ENCODE data around the gene PHACTR3.

The PHACTR3 gene

DNA sequence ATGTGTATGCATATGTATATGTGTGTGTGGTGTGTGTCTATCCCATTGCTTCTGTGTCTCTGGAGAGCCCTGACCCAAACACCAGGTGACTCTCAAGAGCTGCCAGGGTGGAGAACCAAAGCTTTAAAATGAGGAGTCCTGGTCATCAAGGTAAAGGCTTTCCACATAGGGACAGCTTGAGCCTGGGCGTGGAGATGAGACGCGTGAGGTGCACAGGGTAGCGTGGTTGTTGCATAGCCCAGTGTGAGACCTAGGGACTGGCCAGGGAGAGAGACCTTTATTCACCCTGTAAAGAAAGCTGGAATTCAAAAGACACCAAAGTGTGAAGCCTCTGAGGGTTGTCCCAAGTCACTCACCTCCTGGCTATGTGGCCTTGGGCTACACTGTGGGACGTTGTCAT is 180.0 kb downstream of the PHACTR3 start:
- no peak for DNase-seq

DNA sequence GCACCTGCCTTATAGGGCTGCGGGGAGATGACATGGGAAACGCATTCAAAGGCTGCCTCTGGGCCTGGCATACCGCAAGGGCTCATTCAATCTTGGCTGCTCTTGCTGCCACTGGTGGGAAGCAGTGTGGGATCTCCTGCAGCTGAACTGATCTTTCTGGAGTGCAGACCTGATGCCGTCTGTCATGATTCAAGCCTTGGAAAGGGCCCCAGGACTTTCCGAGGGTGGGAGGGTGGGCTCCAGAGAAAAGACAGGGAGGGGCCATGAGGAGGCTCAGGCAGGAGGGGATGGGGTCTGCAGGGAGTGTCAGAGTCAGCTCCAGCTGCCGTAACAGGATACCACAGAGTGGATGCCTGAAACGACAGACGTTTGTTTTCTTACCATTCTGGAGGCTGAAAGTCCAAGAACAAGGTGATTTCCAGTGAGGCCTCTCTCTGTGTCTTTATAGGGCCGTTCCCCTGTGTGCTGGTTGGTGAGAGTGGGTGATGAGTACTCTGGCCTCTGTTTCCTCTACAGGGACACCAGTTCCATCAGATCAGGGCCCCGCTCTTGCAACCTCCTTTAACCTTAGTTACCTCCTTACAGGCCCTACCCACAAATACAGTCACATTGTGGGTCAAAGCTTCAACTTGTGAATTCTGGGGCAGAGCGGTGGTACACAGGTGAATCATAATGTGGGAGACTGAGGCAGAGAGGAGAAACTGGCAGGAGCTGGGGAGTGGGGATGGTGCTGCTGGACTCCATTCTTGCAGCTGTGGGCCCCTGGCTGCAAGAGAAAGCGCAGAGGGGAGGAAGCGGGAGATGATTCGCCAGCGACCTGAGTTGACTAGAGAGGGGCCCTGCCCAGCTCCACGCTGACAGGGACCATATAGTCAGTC is 180.7 kb downstream of the PHACTR3 start:
- DNase-seq = no peak

DNA sequence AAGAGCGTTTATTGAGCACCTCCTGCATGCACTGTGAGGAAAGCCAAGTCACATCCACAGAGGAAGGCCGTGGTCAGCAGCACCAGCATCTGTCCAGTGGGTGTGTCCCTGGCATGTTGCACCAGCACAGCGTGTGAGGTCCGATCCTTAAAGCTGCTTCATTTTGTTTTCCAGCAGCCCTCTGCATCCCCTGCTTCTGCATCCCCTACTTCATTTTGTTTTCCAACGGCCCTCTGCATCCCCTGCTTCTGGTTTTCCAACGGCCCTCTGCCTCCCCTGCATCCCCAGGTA is 181.3 kb downstream of the PHACTR3 start:
- DNase-seq = no peak

DNA sequence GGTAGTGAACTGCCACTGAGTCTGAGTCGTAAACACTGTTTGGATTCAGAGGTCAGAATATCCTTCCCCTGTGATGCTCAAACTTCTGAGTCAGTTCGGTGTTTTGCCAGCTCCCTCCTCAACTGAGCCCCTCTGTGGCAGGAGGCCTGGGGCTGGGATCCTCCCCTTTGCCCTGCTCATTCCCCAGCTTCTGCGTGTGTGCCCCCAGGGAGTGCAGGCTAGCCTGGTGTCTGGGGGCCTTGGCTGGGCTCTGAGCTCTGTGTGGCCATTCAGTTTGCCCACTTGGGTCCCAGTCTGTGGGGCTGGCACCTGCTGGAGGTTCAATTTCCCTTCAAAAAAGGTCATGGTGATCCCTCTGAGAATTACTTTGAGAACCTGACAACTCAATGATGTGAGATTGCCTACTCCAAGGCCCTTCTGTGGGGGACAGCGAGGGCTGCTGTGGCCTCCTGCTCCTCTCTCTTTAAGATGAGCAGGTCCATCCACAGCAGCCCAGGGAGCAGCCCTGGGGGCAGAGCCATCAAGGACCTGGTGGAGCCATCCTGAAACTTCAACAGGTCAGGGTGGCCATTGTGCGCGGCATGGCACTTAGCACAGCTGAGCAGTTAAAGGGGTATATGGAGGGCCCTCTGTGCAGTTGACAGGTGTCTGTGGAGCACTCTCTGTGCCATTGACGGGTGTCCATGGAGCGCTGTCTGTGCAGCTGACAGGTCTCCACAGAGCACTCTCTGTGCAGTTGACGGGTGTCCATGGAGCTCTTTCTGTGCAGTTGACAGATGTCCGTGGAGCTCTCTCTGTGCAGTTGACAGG is 181.9 kb downstream of the PHACTR3 start:
- no peak for DNase-seq

DNA sequence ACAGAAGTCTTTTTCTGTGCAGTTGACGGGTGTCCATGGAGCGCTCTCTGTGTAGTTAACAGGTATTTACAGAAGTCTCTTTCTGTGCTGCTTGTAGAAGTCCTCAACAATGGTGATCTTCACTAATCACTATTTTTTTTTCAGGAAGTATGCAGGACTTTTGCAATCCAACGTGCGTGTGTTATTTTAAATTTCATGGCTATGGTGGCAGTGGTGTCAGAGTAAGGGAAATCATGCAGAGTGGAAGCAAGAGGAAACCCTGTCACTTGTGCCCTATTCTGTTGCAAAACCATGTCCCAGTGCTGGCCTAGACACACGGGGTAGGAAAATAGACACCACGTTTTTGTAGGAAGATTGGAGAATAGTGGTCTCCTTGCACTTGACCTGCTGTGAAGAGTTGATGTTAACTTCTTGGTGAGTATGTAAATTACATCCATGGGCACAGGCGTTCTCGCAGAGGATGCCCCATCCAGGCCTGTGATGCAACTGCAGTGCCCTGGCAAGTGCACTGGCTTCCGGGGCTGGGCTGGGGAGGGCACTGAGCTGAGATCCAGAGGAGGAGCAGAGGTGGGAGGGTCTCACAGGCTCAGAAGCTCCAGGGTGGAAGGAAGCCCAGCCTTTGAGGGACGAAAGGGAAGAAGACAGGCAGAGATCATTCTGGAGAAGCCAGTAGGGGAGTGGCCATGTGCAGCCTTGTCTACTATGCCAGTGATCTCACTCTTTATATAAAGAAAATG is 182.6 kb downstream of the PHACTR3 start:
- no peak for DNase-seq

DNA sequence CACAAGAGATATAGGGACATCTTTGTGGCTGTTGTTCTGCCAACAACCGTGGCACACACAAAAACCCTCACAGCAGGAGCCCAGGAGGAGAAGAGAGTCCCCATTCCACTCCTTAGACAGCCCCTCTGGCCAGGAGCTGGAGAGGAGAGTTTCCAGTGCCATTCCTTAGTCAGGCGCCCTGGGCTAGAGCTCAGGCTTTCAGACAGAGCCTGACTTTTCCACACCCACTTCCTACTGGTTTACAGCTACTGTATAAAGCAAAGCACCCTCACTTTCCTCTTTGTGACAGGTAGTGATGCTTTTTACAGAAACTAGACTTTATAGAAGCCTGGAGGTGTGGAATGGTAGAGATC is 183.2 kb downstream of the PHACTR3 start:
- DNase-seq = no peak

DNA sequence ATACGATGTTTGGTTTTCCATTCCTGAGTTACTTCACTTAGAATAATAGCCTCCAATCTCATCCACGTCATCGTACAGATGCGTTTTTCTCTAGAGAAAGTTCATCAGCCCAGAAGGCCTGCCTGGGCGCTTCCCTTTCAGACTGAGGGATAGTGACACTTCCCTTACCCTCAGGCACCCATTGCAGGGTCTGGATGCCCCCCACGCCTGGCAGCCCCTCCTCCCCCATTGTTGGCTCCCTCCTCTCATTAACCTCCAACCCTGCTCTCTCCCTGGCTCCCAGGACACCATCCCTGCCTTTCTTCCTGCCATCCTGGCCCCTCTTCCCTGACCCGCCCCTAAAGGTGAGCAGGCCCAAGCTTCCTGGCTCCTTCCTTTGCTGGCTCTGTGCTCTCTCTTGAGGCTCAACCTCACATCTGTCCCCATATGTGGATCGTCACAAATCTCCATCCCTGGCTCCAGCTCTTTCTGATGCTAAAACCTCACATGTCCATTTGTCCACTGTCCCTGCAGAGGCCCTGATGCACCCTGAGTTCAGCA is 183.9 kb downstream of the PHACTR3 start:
- no peak for DNase-seq

DNA sequence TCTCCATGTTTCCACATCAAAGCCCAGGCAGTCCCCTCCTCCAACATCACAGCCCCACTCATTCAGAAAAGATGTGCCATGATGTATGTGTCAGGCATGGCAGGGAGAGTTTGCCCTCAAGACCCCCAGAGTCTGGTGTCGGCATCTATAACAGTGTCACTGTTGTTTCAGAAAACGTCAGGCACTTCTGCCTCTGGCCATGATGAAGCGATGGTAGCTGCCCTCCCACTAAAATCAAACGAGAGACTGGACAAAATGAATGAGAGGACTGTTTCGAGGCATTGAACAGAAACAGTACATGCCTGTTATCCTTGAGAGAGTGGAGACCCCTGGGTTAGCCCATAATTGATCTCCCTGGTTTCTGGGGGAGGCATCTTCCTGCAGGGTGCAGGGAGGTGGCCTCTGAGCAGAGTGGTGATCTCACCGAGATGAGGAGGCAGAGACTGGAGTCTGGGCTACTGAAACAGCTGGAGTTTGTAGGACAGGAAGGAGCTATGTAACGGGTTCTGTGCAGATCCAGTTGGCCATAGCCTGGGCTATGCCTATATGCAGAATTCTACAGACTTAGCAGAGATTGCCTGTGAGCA is 184.6 kb downstream of the PHACTR3 start:
- DNase-seq = no peak

DNA sequence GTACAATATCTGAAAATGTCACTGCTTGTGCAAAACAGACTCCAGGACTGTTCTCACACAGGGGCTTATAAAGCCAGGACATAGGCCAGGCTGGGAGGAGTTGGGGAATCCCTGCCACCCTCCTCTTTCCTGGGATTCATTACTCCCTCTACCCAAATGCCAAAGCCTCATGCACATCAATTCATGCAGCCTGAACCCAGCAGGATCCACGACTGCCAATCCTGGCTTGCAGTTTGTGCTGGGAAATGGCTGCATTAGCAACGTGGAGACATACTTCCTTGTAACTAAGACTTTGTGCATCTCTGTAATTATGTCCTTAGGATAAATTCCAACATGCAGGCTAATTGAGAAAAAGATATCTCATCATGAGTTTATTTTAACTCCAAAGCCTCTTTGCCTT is 185.3 kb downstream of the PHACTR3 start:
- DNase-seq = no peak

DNA sequence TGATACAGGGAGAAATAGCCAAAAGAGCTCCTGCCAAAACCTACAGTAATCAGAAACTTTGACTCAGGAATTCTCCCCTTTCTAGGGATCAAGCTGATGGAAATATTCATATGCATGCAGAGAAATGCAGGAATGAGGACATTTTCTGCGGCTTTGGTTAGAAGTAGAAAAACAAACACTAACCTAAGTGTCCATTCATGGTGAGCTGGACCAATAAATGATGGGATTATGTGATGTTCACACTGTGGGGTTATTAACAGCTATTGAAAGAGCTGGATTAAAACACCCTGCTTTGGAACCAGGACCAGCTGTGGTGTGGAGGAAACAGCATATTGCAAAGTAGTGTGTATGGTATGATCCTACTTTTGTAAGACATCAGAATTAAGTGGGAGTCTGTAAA is 186.0 kb downstream of the PHACTR3 start:
- DNase-seq = no peak

DNA sequence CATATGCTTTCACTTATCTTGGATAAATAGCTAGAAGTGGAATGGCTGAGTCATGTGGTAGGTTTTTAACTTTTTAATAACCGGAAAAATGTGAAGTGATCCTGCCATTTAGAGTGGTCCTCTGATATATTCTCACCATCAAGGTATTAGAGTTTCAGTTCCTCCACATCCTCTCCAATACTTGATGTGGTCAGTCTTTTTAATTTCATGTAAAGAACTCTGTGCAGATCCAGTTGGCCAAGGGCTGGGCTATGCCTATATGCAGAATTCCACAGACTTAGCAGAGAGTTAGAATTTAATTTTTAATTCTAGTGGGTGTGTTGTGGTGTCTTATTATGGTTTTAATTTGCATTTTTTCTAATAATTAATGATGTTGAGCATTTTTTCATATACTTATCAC is 188.0 kb downstream of the PHACTR3 start:
- no peak for DNase-seq

DNA sequence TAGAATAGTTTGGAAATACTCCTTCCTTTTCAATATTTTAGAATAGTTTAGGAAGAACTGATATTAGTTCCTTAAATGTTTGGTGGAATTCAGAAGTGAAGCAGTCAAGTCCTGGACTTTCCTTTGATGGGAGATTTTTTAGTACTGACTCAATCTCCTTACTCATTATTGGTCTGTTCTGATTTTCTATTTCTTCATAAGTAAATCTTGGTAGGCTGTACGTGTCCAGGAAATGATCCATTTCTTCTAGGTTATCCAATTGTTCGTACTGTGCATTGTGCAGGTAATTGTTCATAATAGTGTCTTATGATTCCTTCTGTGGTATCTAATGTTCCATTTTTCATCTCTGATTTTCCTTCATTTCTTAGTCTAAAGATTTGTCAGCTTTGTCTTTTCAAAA is 190.2 kb downstream of the PHACTR3 start:
- no peak for DNase-seq

DNA sequence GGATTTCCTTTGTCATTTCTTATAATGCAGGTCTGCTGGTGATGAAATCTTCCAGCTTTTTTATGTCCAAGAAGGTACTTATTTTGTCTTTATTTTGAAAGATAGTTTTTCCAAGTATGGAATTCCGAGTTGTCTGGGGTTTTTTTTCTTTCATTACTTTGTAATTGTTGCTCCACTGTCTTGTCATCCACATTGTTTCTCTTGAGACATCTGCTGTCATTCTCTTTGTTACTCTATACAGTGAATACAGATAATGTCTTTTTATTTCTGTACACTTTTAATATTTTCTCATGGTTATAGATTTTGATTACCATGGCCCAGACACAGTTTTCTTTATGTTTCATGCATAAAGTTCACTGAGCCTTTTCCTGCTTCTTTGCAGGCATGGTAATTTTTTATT is 196.0 kb downstream of the PHACTR3 start:
- DNase-seq = no peak

DNA sequence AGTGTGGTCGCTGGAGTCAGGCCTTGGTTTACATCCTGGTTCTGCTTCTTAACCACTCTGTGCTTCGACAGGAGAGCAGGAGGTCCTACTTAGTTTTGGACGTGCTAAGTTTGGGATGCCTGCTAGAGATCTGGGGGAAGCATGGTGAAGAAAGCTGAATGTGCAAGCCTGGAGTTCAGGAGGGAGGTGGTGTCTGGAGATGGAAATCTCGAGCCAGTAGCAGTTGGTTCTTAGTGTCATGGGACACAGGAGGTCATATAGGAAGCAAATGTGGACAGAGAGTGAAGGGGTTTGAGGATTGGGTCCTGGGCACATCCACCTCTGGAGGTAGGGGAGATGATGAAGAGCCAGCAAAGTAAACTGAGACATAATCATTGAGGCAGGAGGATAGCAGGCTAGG is 197.7 kb downstream of the PHACTR3 start:
- DNase-seq = no peak

DNA sequence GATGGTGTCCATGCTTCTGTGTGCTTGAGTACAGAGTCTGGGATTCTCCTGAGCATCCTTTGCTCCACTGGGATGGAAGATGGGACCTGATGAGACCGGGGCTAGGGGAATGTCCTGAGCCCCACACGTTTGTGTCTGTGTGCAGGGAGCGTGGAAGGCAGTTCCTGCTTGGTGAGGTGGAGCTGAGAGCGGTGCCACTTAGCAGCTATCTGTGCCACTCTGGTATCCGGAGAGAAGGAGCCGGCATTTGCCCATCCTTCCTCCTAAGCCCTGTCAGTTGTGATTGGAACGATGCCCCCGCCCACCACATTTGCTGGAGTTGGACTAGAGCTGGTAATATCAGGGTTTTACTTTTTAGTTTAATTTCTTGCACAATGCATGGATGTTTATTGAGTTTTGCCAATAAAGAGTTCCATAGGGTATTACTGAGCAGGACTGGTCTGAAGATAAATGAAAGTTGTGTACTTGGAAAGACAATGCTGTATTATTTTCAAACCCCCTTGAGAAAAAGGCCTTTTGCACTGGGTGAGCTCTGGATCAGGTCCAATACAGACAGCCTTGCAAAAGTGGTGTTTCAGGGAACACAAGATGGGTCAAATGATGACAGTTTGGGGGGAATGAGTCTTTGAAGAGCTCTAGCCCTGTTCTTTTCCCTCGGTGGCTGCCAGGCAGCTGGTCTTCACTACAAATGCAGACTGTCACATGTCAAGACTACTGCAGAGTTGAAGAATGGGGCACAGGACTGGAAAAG is 198.3 kb downstream of the PHACTR3 start:
- DNase-seq = no peak

DNA sequence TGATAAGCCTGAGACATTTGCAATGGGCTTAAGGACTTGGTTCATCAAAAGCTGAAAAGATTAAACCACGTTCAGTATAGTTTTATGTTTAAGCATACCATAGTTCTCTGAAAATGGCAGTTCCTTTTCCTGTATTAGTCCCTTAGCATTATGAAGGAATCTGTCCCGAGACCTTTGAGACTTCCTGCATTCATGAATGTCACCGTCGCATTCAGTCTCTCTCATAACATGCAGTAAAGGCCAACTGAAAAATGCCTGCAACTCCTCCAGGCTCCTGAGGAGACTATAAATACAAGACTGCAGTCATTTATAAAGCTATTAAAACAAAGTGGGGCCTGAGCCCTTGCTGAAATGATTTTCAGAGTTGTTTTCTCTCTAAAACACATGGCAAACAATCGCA is 200.0 kb downstream of the PHACTR3 start:
- no peak for DNase-seq

DNA sequence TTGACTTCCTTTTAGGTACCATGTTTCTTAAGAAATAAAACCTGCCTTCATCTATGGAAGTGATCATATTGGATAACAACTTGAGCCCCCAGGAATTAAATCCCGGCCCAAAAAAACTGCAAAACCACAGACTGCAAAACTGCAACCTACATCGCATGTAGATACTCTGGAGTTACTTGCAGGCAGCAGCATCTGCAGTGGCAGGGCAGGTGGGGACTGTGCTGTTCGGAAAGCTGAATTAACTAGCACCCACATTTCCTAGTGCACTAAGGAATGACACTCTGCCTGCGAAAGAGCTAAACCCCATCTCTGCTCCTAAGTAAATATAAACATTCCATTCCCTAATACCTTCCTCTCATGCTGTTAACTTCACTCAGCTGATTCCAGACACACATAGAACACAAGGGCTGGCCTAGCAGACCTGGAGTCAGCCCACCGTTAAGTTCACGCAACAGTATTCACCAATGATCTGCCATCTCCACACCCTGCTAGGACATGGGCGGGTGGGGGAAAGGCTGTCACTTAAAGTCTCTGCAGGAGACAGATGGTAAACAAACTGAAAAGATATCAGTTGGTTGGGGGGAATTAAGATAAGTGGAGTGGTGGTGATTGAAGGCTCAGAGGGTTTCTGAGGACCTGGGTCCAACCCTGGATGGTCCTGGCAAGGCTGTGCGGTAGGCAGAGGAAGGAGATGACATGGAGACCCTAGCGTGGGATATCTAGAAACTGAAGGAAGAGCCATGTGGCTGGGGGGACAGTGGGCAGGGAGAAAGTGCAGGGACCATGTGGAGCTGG is 200.7 kb downstream of the PHACTR3 start:
- DNase-seq = no peak

DNA sequence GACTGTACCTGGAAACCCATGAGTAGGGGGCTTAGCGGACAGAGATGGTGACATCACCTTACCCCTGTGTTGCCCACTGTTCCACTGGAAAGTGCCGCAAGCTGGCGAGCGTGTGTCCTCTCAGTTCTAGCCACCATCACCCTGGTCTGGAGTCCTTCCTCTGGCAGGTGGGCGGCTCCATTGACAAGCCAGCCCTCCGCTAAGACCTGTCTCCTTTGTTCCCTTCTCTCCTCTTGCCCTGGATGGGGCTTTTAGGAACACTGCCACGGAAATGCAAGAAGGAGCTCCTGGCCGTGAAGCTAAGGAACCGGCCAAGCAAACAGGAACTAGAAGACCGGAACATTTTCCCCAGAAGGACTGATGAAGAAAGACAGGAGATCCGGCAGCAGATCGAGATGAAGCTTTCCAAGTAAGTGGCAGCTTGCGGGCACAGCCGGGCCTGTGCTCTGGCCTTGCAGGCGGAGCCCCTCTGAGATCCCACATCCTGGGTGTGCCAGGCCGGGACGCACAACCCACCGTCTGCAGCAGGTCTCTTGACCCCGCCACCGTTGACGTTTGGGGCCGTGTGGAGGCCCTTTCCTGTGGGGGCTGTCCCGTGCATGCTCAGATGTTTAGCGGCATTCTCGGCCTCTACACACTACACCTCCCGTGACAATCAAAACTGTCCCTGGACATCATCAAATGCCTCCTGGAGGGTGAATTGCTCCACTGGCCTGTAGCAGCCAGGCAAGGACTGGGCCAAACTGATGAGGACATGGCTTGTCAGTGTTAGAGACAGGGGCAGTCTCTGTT is 201.6 kb downstream of the PHACTR3 start:
- DNase-seq = no peak

DNA sequence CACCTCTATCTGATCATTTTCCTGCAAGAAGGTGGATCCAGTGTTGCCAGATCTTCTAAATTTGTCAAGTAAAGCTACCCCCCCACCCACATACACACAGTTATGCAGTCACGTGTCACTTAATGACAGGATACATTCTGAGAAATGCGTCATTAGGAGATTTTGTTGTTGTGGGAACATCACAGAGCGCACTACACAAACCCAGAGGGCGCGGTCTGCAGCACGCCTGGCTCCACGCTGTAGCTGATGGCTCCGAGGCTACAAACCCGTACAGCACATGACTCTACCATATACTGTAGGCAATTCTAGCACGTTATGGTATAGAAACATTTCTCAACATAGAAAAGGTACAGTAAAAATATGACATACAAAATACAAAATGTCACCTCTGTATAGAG is 202.2 kb downstream of the PHACTR3 start:
- DNase-seq = no peak

DNA sequence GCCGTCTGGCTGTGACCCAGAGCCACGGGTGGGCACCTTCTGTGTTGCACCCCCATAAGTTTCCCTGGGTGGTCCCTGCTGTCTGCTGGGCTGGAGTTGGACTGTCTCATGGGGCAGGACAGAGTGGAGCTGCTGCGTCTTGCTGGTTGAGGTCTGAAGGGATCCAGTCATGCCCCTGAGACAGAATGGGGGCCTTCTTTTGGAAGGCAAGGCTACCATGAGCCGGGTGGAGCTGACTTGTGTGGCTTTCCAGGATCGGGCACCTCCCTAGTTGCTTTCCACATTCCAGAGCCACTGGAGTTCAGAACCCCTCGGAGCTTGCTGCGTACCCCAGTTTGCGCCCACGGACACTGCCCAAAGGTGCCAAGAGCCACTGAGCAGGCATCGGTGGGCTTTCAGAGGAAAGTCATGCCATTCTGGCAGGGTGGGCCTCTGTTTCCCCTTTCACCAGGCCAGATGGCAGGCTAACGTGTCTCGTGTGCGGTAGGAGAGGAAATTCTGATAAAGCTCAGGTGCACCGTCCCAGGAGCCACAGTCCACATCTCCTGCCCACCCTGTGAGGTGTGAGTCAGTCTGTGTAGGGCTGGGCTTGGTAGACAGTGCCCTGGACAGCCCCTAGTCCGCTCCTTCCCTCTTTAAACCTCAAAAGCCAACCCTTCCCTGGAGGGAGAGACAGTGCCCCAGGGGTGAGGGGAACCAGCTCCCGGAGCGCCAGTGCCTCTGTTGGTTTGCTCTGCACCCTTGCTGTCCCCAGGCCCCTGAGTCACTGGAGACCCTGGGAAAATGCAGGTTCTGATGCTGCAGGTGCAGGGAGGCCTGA is 203.8 kb downstream of the PHACTR3 start:
- no peak for DNase-seq
